22Rv1 (cell line): Measurements from ENCODE around the gene PIK3R4.

ENCODE experiments used
- H3K27ac ChIP-seq: fragments of 450-650 bp; 2 replicates; pipeline ENCODE4 v1.5.1; 2017
- CTCF ChIP-seq: fragments of 450-650 bp; IDR thresholded peaks from 2 replicates; pipeline ENCODE4 v1.5.1; 2017; ENCODE audit warnings: mild to moderate bottlenecking
- ZFX ChIP-seq: fragments of 450-650 bp; IDR thresholded peaks from 2 replicates; pipeline ENCODE4 v1.6.1; 2017; ENCODE audit warnings: antibody characterized with exemption, borderline replicate concordance

Gene PIK3R4

GRCh38 chr3:130658678-130659077, 88.0 kb downstream of the PIK3R4 start:
- TF ChIP-seq ZFX (no peak), CTCF (no peak)
- H3K27ac ChIP-seq: no peak overlapping the region

GRCh38 chr3:130656627-130657026, 90.0 kb downstream of the PIK3R4 start:
- no peak for TF ChIP-seq CTCF
- no peak for TF ChIP-seq ZFX

GRCh38 chr3:130654921-130655320, 91.7 kb downstream of the PIK3R4 start:
- no peak for TF ChIP-seq CTCF
- TF ChIP-seq ZFX: no peak
- H3K27ac ChIP-seq: no peak overlapping the region

More at GRCh38 chr3:130656627-130657026, 90.0 kb downstream of the PIK3R4 start:
- H3K27ac ChIP-seq: no peak overlapping the region

- H3K27ac ChIP-seq: no peak overlapping the region
- TF ChIP-seq ZFX (no peak), CTCF (no peak)
Observed at GRCh38 chr3:130654091-130654490, 92.5 kb downstream of the PIK3R4 start.

GRCh38 chr3:130649061-130649654, 97.5 kb downstream of the PIK3R4 start:
- TF ChIP-seq ZFX (no peak), CTCF (no peak)
- no peak overlapping the region for H3K27ac ChIP-seq

GRCh38 chr3:130648293-130648692, 98.3 kb downstream of the PIK3R4 start:
- TF ChIP-seq CTCF (no peak), ZFX (no peak)
- no peak overlapping the region for H3K27ac ChIP-seq

- H3K27ac ChIP-seq: no peak overlapping the region
- TF ChIP-seq CTCF (no peak), ZFX (no peak)
Observed at GRCh38 chr3:130645261-130645660, 101.4 kb downstream of the PIK3R4 start.
